Measurements from ENCODE around the gene BICRA.

Gene BICRA

DNA sequence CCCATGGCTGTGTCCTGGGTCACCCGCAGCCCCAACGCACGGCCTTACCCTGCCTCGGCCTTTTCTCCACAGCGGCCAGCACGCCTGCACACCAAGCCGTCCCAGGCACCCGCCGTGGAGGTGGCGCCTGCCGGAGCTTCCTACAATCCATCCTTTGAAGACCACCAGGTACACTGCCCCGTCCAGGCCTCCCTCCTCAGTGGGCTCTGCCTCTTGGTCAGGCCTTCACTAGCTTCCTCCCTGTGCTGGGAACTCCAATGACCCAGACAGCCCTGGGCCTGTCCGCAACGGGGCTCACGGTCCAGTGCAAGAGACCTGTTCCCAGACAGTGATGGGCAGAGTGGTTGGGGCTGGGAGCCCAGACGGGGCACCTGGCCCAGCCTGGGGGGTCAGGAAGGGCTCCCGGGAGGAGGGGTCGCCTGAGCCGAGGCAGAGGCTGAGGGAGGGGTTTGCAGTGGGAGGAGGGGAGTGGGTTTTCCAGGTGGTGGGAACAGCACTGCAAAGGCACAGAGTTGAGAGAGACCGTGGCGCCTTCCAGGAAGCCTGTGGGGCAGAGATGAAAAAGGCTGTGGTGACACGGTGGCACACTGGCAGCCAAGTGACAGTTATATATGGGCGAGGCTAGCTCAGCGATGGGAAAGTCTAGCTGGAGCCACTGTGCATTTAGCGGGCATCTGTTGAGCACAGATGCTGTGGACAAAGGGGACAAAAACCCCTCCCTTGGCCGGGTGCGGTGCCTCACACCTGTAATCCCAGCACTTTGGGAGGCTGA, 143.7 kb downstream of the BICRA start:
- DNase-seq: no peak

Data from NCI-H2029 (cell line).